Neural cell (in vitro differentiated cells): Measurements from ENCODE around the gene LAG3. TPM values are rescaled to one million over a fixed set of nuclear protein-coding genes. Genes with fewer than 3 reads are reported as not detected.

Experiments
- H2AFZ ChIP-seq: fragments of 200-600, 300-800 bp; sonication (generic), shearing (Covaris generic); 2 replicates; pipeline ENCODE4 v1.6.0; 2014; ENCODE audit warnings: low read depth, mild to moderate bottlenecking, antibody characterized with exemption, low read length, moderate library complexity
- H3F3A ChIP-seq: fragments of 200-600 bp; shearing (Covaris generic); 2 replicates; pipeline ENCODE4 v1.6.1; 2016; ENCODE audit warnings: mild to moderate bottlenecking, moderate library complexity, mixed read lengths, antibody characterized with exemption, low read length; ENCODE audit not compliant: insufficient read depth, poor library complexity, severe bottlenecking
- H3K27ac ChIP-seq: fragments of 200-600, 300-800 bp; sonication (generic), shearing (Covaris generic); 2 replicates; pipeline ENCODE4 v1.5.1; 2014; ENCODE audit warnings: mild to moderate bottlenecking, low read length, moderate library complexity
- H3K27me3 ChIP-seq: fragments of 300-800, 200-600 bp; sonication (generic), shearing (Covaris generic); 2 replicates; pipeline ENCODE4 v1.6.0; 2014; ENCODE audit warnings: mild to moderate bottlenecking, low read depth, low read length, moderate library complexity; ENCODE audit not compliant: insufficient read depth
- H3K36me3 ChIP-seq: fragments of 300-800, 200-600 bp; sonication (generic), shearing (Covaris generic); 2 replicates; pipeline ENCODE4 v1.5.1; 2014; ENCODE audit warnings: mild to moderate bottlenecking, antibody characterized with exemption, low read length, moderate library complexity; ENCODE audit not compliant: insufficient read depth
- H3K4me2 ChIP-seq: fragments of 300-800, 200-600 bp; sonication (generic), shearing (Covaris generic); 2 replicates; pipeline ENCODE4 v1.6.0; 2014; ENCODE audit warnings: mild to moderate bottlenecking, low read length
- H3K4me3 ChIP-seq: fragments of 300-800, 200-600 bp; sonication (generic), shearing (Covaris generic); 2 replicates; pipeline ENCODE4 v1.5.1; 2014; ENCODE audit warnings: mild to moderate bottlenecking, low read length, moderate library complexity
- H3K79me2 ChIP-seq: fragments of 200-600 bp; shearing (Covaris generic); replicated peaks from 2 replicates; pipeline ENCODE4 v1.6.0; 2014; ENCODE audit warnings: mild to moderate bottlenecking, low read length, moderate library complexity; ENCODE audit not compliant: insufficient read depth
- H3K9ac ChIP-seq: fragments of 300-800, 200-600 bp; sonication (generic), shearing (Covaris generic); 2 replicates; pipeline ENCODE4 v1.6.1; 2016; ENCODE audit warnings: mild to moderate bottlenecking, low read length, mixed read lengths
- H3K9me2 ChIP-seq: fragments of 200-600 bp; shearing (Covaris generic); 2 replicates; pipeline ENCODE4 v1.6.1; 2016; ENCODE audit warnings: mild to moderate bottlenecking, low read length, mixed read lengths; ENCODE audit not compliant: insufficient read depth
- H3K9me3 ChIP-seq: fragments of 200-600, 300-800 bp; sonication (generic), shearing (Covaris generic); 2 replicates; pipeline ENCODE4 v1.6.1; 2016; ENCODE audit warnings: mild to moderate bottlenecking, mixed run types, low read length, moderate library complexity, mixed read lengths
- H4K20me1 ChIP-seq: fragments of 200-600 bp; shearing (Covaris generic); 2 replicates; pipeline ENCODE4 v1.6.1; 2016; ENCODE audit warnings: mild to moderate bottlenecking, mixed run types; ENCODE audit not compliant: insufficient read depth
- EP300 ChIP-seq: fragments of 450-650 bp; conservative IDR thresholded peaks from 2 replicates; pipeline ENCODE4 v1.6.1; 2014; ENCODE audit warnings: antibody characterized with exemption, mild to moderate bottlenecking, moderate library complexity; ENCODE audit not compliant: poor library complexity, severe bottlenecking
- EZH2 ChIP-seq: fragments of 200-600, 300-800 bp; shearing (Covaris generic), sonication (generic); IDR thresholded peaks from 2 replicates; pipeline ENCODE4 v1.6.1; 2014; ENCODE audit warnings: antibody characterized with exemption, low read length, borderline replicate concordance, mild to moderate bottlenecking; ENCODE audit not compliant: insufficient read depth, poor library complexity, severe bottlenecking
- MXI1 ChIP-seq: fragments of 450-650 bp; conservative IDR thresholded peaks from 2 replicates; pipeline ENCODE4 v1.6.1; 2014; ENCODE audit warnings: antibody characterized with exemption, mild to moderate bottlenecking; ENCODE audit not compliant: poor library complexity, severe bottlenecking
- POLR2AphosphoS5 ChIP-seq: IDR thresholded peaks from 2 replicates; pipeline ENCODE4 v1.6.1; 2012
- RAD21 ChIP-seq: fragments of 450-650 bp; conservative IDR thresholded peaks from 2 replicates; pipeline ENCODE4 v1.6.1; 2014; ENCODE audit warnings: antibody characterized with exemption, mild to moderate bottlenecking, moderate library complexity
- SMC3 ChIP-seq: fragments of 450-650 bp; conservative IDR thresholded peaks from 2 replicates; pipeline ENCODE4 v1.6.1; 2014; ENCODE audit warnings: antibody characterized with exemption, mild to moderate bottlenecking, moderate library complexity; ENCODE audit not compliant: poor library complexity
- TAF1 ChIP-seq: IDR thresholded peaks from 2 replicates; pipeline ENCODE4 v1.6.1; 2012; ENCODE audit warnings: low read depth
- polyA plus RNA-seq: library from polyadenylated mRNA; depleted of rRNA; stranded (reverse); fragments of >200 nt; gene quantifications from 2 replicates; pipeline ENCODE4 v1.2.3, GENCODE V29; 2014
- TF ChIP-seq, protein P1 (sequence below): IDR thresholded peaks from 2 replicates; pipeline ENCODE4 v1.6.1; 2012; ENCODE audit warnings: borderline replicate concordance
- TF ChIP-seq, protein P2 (sequence below): fragments of 450-650 bp; IDR thresholded peaks from 2 replicates; pipeline ENCODE4 v1.5.1; 2014; ENCODE audit warnings: antibody characterized with exemption, mild to moderate bottlenecking, moderate library complexity; ENCODE audit not compliant: poor library complexity, severe bottlenecking

LAG3 gene
- polyA plus RNA-seq, 1 donor from 2014 or later: 1.4 TPM

DNA sequence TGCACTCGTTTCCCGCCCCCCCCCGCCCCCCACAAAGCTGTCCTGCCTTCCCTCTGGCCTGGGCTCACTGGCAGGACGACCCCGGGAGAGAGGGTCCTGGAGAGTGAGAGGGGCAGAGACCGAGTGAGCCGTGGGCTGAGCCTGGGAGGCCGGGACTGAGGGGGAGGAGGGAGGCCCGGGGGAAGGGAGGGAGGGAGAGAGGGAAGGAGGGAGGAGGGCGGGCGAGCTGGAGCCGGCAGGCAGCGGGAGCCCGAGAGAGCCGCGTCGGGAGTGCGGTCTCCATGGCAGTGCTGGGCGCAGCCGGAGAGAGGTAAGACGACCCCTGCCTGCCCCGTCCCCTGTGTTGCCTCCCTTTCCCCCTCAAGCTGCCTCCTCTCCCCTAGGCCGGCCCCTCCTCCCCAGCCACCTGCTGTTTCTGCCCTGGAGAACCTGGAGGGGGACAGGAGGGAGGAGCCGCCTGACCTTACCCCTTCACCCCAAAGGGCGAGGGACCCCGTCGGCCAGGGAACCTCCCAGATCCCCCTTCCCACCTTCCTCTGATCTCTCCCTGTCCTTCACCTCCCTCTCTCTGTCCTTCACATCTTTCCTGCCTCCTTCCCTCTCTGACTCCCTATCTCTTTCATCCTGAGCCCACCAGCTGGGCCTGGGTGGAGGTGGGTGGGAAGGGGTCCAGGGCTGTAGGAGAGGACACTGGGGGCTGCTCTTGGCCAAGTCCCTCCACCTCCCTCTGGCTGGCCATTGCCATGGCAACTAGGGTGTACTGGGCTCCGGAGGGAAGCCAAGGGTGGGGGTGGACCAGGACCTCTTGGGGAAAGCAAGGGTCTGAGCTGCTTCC is 49.5 kb downstream of the LAG3 start, which contains the start of gene GPR162:
GPR162 (plus strand) TSS at position 231 of the 835 bp plus-strand sequence. CDS start 2,078 bp downstream, outside the sequence.
- Histone ChIP-seq H3K27me3 (no peaks in the 10 kb centered on the region), H4K20me1 (no peaks in the 10 kb centered on the region), H3F3A (peaks cover 5% of the 10 kb centered on the region), H2AFZ (peak within 1 kb of the TSS; percentile 35), H3K9me3 (no peaks in the 10 kb centered on the region), H3K4me3 (peak within 1 kb of the TSS; percentile 70), H3K79me2 (peaks cover 25% of the 10 kb centered on the region), H3K9ac (peak within 1 kb of the TSS; percentile 88), H3K36me3 (no peaks in the 10 kb centered on the region), H3K27ac (peak within 1 kb of the TSS; percentile 88), H3K4me2 (peak within 1 kb of the TSS; percentile 68), H3K9me2 (no peaks in the 10 kb centered on the region)
- TF ChIP-seq EP300: no peak
- peak; percentile 11 for TF ChIP-seq RAD21
- TF ChIP-seq, protein P1, sequence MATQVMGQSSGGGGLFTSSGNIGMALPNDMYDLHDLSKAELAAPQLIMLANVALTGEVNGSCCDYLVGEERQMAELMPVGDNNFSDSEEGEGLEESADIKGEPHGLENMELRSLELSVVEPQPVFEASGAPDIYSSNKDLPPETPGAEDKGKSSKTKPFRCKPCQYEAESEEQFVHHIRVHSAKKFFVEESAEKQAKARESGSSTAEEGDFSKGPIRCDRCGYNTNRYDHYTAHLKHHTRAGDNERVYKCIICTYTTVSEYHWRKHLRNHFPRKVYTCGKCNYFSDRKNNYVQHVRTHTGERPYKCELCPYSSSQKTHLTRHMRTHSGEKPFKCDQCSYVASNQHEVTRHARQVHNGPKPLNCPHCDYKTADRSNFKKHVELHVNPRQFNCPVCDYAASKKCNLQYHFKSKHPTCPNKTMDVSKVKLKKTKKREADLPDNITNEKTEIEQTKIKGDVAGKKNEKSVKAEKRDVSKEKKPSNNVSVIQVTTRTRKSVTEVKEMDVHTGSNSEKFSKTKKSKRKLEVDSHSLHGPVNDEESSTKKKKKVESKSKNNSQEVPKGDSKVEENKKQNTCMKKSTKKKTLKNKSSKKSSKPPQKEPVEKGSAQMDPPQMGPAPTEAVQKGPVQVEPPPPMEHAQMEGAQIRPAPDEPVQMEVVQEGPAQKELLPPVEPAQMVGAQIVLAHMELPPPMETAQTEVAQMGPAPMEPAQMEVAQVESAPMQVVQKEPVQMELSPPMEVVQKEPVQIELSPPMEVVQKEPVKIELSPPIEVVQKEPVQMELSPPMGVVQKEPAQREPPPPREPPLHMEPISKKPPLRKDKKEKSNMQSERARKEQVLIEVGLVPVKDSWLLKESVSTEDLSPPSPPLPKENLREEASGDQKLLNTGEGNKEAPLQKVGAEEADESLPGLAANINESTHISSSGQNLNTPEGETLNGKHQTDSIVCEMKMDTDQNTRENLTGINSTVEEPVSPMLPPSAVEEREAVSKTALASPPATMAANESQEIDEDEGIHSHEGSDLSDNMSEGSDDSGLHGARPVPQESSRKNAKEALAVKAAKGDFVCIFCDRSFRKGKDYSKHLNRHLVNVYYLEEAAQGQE: no peak
- no peak for TF ChIP-seq EZH2
- peak; percentile 58 for TF ChIP-seq POLR2AphosphoS5
- peak; percentile 42 for TF ChIP-seq MXI1
- TF ChIP-seq, protein P2, sequence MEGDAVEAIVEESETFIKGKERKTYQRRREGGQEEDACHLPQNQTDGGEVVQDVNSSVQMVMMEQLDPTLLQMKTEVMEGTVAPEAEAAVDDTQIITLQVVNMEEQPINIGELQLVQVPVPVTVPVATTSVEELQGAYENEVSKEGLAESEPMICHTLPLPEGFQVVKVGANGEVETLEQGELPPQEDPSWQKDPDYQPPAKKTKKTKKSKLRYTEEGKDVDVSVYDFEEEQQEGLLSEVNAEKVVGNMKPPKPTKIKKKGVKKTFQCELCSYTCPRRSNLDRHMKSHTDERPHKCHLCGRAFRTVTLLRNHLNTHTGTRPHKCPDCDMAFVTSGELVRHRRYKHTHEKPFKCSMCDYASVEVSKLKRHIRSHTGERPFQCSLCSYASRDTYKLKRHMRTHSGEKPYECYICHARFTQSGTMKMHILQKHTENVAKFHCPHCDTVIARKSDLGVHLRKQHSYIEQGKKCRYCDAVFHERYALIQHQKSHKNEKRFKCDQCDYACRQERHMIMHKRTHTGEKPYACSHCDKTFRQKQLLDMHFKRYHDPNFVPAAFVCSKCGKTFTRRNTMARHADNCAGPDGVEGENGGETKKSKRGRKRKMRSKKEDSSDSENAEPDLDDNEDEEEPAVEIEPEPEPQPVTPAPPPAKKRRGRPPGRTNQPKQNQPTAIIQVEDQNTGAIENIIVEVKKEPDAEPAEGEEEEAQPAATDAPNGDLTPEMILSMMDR: peak; percentile 11
- TF ChIP-seq TAF1: peak; percentile 2
- peak; percentile 37 for TF ChIP-seq SMC3

DNA sequence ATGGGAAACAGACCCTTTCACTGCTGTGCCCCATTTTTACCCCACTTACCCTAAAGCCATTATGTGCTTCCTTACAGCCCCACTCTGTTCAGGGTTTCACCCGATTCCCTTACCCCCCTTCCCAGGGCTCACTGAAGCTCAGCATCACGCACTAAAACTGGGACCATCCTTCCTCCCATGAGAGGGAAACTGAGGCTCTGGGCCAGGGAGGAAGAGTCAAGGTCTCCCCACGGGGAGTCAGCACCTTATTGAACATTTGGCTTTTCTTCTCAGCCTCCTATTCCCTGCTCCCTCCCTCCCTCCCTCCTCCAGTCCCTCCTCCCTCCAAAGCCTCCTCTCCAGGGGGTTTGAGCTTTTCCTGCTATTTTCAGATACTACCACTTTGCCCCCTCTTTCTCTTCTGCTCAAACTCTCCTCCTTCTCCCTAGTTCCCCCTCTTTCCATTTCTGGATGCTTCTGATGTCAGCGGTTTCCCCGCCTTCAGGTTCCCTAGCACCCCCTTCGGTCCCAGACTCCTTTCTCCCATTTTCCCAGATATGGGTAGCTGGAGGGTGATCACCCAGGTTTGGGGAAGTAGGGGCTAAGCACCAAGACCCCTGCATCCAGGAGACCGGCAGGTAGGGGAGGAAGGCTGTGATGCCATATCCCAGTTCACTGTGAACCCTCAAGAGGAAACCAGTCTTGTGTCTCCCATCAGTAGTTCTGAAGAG is 50.3 kb downstream of the LAG3 start:
- H3K9me3 ChIP-seq: no peaks in the 10 kb centered on the region
- no peaks in the 10 kb centered on the region for H3K9me2 ChIP-seq
- H2AFZ ChIP-seq: no peak overlapping the region
- TF ChIP-seq MXI1: no peak
- peaks cover 10% of the 10 kb centered on the region for H3F3A ChIP-seq
- peak overlapping the region; percentile 68 for H3K4me2 ChIP-seq
- no peaks in the 10 kb centered on the region for H3K36me3 ChIP-seq
- H4K20me1 ChIP-seq: no peaks in the 10 kb centered on the region
- peaks cover 25% of the 10 kb centered on the region for H3K79me2 ChIP-seq
- peak overlapping the region; percentile 88 for H3K9ac ChIP-seq
- peak overlapping the region; percentile 88 for H3K27ac ChIP-seq
- H3K27me3 ChIP-seq: no peaks in the 10 kb centered on the region
- H3K4me3 ChIP-seq: peak overlapping the region; percentile 70
